ENCODE measurements around the gene OR10G7. TPM values are rescaled to one million over a fixed set of nuclear protein-coding genes. Genes with fewer than 3 reads are reported as not detected.

Gene OR10G7
- total RNA-seq, 1 experiment from 2014 or later: not detected

DNA sequence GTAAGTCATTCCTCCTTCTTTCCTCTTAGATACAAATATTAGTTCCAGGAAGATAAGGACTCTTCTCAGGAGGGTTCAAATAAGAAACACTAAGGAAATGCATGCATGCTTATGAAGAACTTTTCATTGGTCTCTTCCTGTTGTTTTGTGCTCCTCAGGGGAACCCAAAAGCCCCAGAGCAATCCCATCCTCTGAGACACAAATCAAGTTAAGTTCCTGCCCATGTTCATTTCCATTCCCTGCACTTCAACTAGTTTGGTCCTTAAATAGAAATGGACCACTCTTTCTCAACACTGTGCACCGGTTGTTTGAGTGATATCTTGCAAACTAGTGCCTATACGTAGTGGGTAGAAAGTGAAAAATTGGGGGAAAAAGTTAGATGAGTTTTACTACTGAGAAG lies 28.4 kb downstream of the OR10G7 start, which contains the start of gene OR10G4 (continued):
- TF ChIP-seq, protein P1, sequence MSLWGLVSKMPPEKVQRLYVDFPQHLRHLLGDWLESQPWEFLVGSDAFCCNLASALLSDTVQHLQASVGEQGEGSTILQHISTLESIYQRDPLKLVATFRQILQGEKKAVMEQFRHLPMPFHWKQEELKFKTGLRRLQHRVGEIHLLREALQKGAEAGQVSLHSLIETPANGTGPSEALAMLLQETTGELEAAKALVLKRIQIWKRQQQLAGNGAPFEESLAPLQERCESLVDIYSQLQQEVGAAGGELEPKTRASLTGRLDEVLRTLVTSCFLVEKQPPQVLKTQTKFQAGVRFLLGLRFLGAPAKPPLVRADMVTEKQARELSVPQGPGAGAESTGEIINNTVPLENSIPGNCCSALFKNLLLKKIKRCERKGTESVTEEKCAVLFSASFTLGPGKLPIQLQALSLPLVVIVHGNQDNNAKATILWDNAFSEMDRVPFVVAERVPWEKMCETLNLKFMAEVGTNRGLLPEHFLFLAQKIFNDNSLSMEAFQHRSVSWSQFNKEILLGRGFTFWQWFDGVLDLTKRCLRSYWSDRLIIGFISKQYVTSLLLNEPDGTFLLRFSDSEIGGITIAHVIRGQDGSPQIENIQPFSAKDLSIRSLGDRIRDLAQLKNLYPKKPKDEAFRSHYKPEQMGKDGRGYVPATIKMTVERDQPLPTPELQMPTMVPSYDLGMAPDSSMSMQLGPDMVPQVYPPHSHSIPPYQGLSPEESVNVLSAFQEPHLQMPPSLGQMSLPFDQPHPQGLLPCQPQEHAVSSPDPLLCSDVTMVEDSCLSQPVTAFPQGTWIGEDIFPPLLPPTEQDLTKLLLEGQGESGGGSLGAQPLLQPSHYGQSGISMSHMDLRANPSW (CRISPR knock-in tag; conservative IDR thresholded peaks at IDR 0.05; ENCODE audit: low read depth): no peak
- no peak for TF ChIP-seq ZNF396 (CRISPR knock-in tag; IDR thresholded peaks at IDR 0.05; ENCODE audit: borderline replicate concordance)
- TF ChIP-seq MYBL2 (CRISPR knock-in tag; IDR thresholded peaks at IDR 0.05): no peak
- no peak for TF ChIP-seq JAZF1 (CRISPR knock-in tag; IDR thresholded peaks at IDR 0.05)
- no peak for TF ChIP-seq ELF4 (CRISPR knock-in tag; IDR thresholded peaks at IDR 0.05; ENCODE audit: low read depth)

DNA sequence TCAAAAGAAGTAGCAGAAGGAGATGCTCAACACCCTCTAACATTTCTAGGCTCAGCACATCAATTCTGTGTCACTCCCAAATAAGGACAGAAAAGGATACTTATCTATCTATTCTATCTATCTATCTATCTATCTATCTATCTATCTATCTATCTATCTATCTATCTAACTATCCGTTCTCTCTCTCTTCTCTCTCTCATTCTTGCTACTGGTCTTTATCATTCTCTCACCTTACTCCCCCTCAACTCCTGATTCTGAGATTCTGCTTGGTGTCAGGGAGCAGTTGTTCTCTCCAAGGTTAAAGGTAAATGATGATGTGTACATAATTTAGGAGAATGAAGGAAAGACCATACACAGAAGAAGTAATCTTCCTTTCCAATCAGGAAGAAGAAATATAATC lies 46.0 kb downstream of the OR10G7 start, which contains the start of gene OR10G6:
OR10G6 (minus strand) TSS at position 43 of the 400 bp plus-strand sequence; CDS start at position 43, 0 bp downstream.
- ChIA-PET POLR2A (no interaction called here), CTCF (no interaction called here)
- ATAC-seq (no peak), DNase-seq (ENCODE audit: low spot score) (no peak)
- TF ChIP-seq, protein P2, sequence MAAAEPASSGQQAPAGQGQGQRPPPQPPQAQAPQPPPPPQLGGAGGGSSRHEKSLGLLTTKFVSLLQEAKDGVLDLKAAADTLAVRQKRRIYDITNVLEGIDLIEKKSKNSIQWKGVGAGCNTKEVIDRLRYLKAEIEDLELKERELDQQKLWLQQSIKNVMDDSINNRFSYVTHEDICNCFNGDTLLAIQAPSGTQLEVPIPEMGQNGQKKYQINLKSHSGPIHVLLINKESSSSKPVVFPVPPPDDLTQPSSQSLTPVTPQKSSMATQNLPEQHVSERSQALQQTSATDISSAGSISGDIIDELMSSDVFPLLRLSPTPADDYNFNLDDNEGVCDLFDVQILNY (CRISPR knock-in tag; IDR thresholded peaks at IDR 0.05): no peak
- H3K4me1 Mint-ChIP-seq: 0 out of 2 replicates have a peak, but pooled peaks cover 3% of the 10 kb centered on the region
- H3K27ac Mint-ChIP-seq: no peak within 1 kb of the TSS
- no peaks in the 10 kb centered on the region for H3K9me3 Mint-ChIP-seq
- no peaks in the 10 kb centered on the region for H3K27me3 Mint-ChIP-seq (ENCODE audit: low read depth)
- no peaks in the 10 kb centered on the region for H3K36me3 Mint-ChIP-seq
- H3K4me3 Mint-ChIP-seq: no peak within 1 kb of the TSS

Other genes starting within 250 kb of the OR10G7 start
- gene OR6M1, start 235.0 kb downstream of the OR10G7 start, total RNA-seq (2021): not detected in 3 replicates
- gene TMEM225, start 155.7 kb downstream of the OR10G7 start, total RNA-seq (2021): not detected in 3 replicates
- 0.07 TPM in 1 of 3 replicates, not detected in the others for gene OR8D4, start 139.2 kb downstream of the OR10G7 start, total RNA-seq (2021)
- not detected in 3 replicates for gene OR4D5, start 101.7 kb downstream of the OR10G7 start, total RNA-seq (2021)
- gene OR6T1, start 97.5 kb downstream of the OR10G7 start, total RNA-seq (2021): not detected in 3 replicates
- not detected in 3 replicates for gene OR10S1, start 63.5 kb downstream of the OR10G7 start, total RNA-seq (2021)
- not detected in 3 replicates for gene OR10G6, start 46.2 kb downstream of the OR10G7 start, total RNA-seq (2021)
- gene OR10G4, start 28.3 kb downstream of the OR10G7 start, total RNA-seq (2021): 0.04 to 0.14 TPM in 2 of 3 replicates, not detected in the other
- gene OR10G9, start 18.3 kb downstream of the OR10G7 start, total RNA-seq (2021): not detected in 3 replicates
- gene OR10G8, start 14.5 kb downstream of the OR10G7 start, total RNA-seq (2021): not detected in 3 replicates
- 19.5 to 26.0 TPM (median 23.1 TPM) in 3 replicates for gene VWA5A, start 74.1 kb upstream of the OR10G7 start, total RNA-seq (2021)
- not detected in 3 replicates for gene OR10D3, start 142.0 kb upstream of the OR10G7 start, total RNA-seq (2021)
- gene OR8G1, start 199.8 kb upstream of the OR10G7 start, total RNA-seq (2021): not detected in 3 replicates
- gene OR8G5, start 215.1 kb upstream of the OR10G7 start, total RNA-seq (2021): not detected in 3 replicates

Data from WTC11 (cell line).